Astrocyte (in vitro differentiated cells and primary cell): ENCODE data around the gene SMIM10L2A. TPM values are rescaled to one million over a fixed set of nuclear protein-coding genes. Genes with fewer than 3 reads are reported as not detected.

Experiments
- DNase-seq: peaks from one replicate; pipeline ENCODE4 v3.0.0-alpha.2; 2010; ENCODE audit warnings: low read depth
- FAIRE-seq: peaks from 2 replicates; lab custom pipeline; 2011; peaks lifted over from hg19 to GRCh38; lab: Jason Lieb, UNC
- H2AFZ ChIP-seq: 2 replicates; pipeline ENCODE4 v1.6.0; 2012; ENCODE audit warnings: low read depth, low read length, inconsistent platforms
- H3K27ac ChIP-seq: 2 replicates; pipeline ENCODE4 v1.5.1; 2011; ENCODE audit warnings: low read depth, low read length, inconsistent platforms
- H3K27me3 ChIP-seq: 2 replicates; pipeline ENCODE4 v1.6.0; 2011; ENCODE audit warnings: low read length, inconsistent platforms; ENCODE audit not compliant: insufficient read depth
- H3K36me3 ChIP-seq: 2 replicates; pipeline ENCODE4 v1.5.1; 2011; ENCODE audit warnings: low read length, inconsistent platforms; ENCODE audit not compliant: insufficient read depth
- H3K4me1 ChIP-seq: 2 replicates; pipeline ENCODE4 v1.5.1; 2011; ENCODE audit warnings: low read length, inconsistent platforms; ENCODE audit not compliant: insufficient read depth
- H3K4me2 ChIP-seq: 2 replicates; pipeline ENCODE4 v1.6.0; 2012; ENCODE audit warnings: low read length, inconsistent platforms
- H3K4me3 ChIP-seq: 2 replicates; pipeline ENCODE4 v1.5.1; 2011; ENCODE audit warnings: low read depth, mild to moderate bottlenecking, low read length, inconsistent platforms; ENCODE audit not compliant: insufficient read depth
- H3K79me2 ChIP-seq: 2 replicates; pipeline ENCODE4 v1.6.0; 2012; ENCODE audit warnings: mild to moderate bottlenecking, low read length, inconsistent platforms; ENCODE audit not compliant: insufficient read depth
- H3K9ac ChIP-seq: 2 replicates; pipeline ENCODE4 v1.6.0; 2012; ENCODE audit warnings: mild to moderate bottlenecking, low read length, inconsistent platforms
- H3K9me3 ChIP-seq: 2 replicates; pipeline ENCODE4 v1.5.1; 2012; ENCODE audit warnings: low read depth, mild to moderate bottlenecking, low read length, inconsistent platforms; ENCODE audit not compliant: insufficient read depth
- H4K20me1 ChIP-seq: 2 replicates; pipeline ENCODE4 v1.6.0; 2012; ENCODE audit warnings: low read length, inconsistent platforms; ENCODE audit not compliant: insufficient read depth
- H3K27ac Mint-ChIP-seq: one replicate; pipeline ENCODE4 v1.8.0; 2021; ENCODE audit warnings: mild to moderate bottlenecking, mixed read lengths; ENCODE audit not compliant: unreplicated experiment
- H3K27me3 Mint-ChIP-seq: one replicate; pipeline ENCODE4 v1.8.0; 2021; ENCODE audit warnings: low read depth, mixed read lengths; ENCODE audit not compliant: unreplicated experiment
- H3K36me3 Mint-ChIP-seq: one replicate; pipeline ENCODE4 v1.8.0; 2021; ENCODE audit warnings: low read depth, mixed read lengths; ENCODE audit not compliant: unreplicated experiment
- H3K4me1 Mint-ChIP-seq: one replicate; pipeline ENCODE4 v1.8.0; 2021; ENCODE audit warnings: low read depth, mixed read lengths; ENCODE audit not compliant: unreplicated experiment
- H3K4me3 Mint-ChIP-seq: one replicate; pipeline ENCODE4 v1.8.0; 2021; ENCODE audit warnings: mild to moderate bottlenecking, moderate library complexity, mixed read lengths; ENCODE audit not compliant: unreplicated experiment
- H3K9me3 Mint-ChIP-seq: one replicate; pipeline ENCODE4 v1.8.0; 2021; ENCODE audit warnings: mild to moderate bottlenecking, mixed read lengths; ENCODE audit not compliant: unreplicated experiment
- EZH2 ChIP-seq: IDR thresholded peaks from 2 replicates; pipeline ENCODE4 v1.6.1; 2012; ENCODE audit warnings: mild to moderate bottlenecking, low read length, inconsistent platforms; ENCODE audit not compliant: insufficient read depth
- total RNA-seq: library from RNA; stranded (reverse); gene quantifications from 2 replicates; pipeline ENCODE4 v1.2.1, GENCODE V29; 2021
- TF ChIP-seq, protein P1 (sequence below): IDR thresholded peaks from 2 replicates; pipeline ENCODE4 v1.5.1; 2011; ENCODE audit warnings: low read depth, mild to moderate bottlenecking, inconsistent platforms, low read length, moderate library complexity; ENCODE audit not compliant: insufficient read depth

The SMIM10L2A gene
- total RNA-seq, 1 donor from 2014 or later: 0.18 TPM

DNA sequence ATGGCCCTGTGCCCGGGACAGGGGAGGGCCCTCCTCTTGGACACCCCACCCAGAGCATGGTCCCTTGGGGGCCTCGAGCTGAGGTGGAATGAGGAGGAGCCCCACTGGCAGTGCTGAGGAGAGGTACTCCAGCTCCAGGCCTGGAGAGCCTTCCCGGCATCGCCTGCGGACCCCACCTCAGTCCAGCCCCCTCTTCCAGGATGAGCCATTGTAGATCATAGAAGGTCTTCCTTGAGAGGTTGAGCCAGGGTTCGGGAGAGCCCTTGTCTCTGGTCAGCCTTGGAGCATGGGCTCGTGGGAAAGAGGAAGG lies 16.9 kb downstream of the SMIM10L2A start:
- Mint-ChIP-seq H3K4me1 (no peaks in the 10 kb centered on the region), H3K9me3 (no peaks in the 10 kb centered on the region), H3K27ac (no peak overlapping the region), H3K27me3 (no peaks in the 10 kb centered on the region), H3K36me3 (no peaks in the 10 kb centered on the region), H3K4me3 (no peak overlapping the region)
- Histone ChIP-seq H3K4me3 (no peak overlapping the region), H3K79me2 (no peaks in the 10 kb centered on the region), H3K9me3 (no peaks in the 10 kb centered on the region), H4K20me1 (no peaks in the 10 kb centered on the region), H3K9ac (no peak overlapping the region), H3K27me3 (no peaks in the 10 kb centered on the region), H2AFZ (no peak overlapping the region), H3K4me2 (no peak overlapping the region), H3K4me1 (no peaks in the 10 kb centered on the region), H3K36me3 (no peaks in the 10 kb centered on the region), H3K27ac (no peak overlapping the region)
- TF ChIP-seq, protein P1, sequence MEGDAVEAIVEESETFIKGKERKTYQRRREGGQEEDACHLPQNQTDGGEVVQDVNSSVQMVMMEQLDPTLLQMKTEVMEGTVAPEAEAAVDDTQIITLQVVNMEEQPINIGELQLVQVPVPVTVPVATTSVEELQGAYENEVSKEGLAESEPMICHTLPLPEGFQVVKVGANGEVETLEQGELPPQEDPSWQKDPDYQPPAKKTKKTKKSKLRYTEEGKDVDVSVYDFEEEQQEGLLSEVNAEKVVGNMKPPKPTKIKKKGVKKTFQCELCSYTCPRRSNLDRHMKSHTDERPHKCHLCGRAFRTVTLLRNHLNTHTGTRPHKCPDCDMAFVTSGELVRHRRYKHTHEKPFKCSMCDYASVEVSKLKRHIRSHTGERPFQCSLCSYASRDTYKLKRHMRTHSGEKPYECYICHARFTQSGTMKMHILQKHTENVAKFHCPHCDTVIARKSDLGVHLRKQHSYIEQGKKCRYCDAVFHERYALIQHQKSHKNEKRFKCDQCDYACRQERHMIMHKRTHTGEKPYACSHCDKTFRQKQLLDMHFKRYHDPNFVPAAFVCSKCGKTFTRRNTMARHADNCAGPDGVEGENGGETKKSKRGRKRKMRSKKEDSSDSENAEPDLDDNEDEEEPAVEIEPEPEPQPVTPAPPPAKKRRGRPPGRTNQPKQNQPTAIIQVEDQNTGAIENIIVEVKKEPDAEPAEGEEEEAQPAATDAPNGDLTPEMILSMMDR: no peak
- no peak for TF ChIP-seq EZH2
- DNase-seq: no peak
- no peak for FAIRE-seq

DNA sequence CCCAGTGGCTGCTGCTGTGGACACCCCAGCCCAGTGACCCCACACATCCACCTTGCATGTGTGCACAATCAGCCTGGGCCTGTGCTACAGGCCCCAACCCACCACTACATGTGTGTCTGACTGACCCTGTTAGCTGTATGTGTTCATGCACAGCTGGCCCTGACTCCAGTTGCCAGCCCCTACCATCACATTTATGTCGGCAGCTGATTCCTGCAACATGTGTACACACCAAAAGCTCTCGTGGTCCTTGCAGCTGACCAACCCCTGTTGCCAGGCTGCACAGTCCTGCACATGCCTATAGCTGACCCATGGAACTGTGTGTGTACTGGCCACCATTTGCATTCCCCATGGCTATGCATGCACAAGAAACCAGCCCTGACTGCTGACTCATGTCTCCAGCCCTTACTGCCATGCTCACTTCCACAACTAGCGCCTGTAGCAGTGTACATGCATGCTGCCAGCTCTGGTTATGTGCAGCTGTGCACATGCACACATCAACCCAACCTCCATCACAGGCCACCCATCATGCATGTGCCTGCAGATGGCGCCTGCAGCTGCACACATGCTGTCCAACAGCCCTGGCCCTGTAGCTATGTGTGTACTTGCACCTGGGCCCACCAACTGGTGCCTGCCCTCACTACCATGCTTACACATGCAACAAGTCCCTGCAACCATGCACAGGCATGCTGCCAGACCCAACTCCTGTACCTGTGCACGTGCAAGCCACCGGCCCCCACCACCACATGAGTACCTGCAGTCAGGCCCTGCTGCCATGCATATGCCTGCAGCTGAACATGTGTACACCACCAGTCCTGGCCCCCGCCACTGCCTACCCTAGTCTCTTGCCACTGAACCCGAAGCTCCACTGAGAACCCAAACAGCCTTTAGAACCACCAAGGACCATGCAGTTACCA lies 28.1 kb downstream of the SMIM10L2A start:
- Mint-ChIP-seq H3K27ac (no peak overlapping the region), H3K27me3 (no peaks in the 10 kb centered on the region), H3K9me3 (no peaks in the 10 kb centered on the region), H3K4me1 (no peaks in the 10 kb centered on the region), H3K36me3 (no peaks in the 10 kb centered on the region), H3K4me3 (no peak overlapping the region)
- Histone ChIP-seq H2AFZ (no peak overlapping the region), H3K9ac (no peak overlapping the region), H3K4me2 (no peak overlapping the region), H3K4me1 (no peaks in the 10 kb centered on the region), H3K79me2 (no peaks in the 10 kb centered on the region), H3K27ac (no peak overlapping the region), H3K36me3 (no peaks in the 10 kb centered on the region), H3K27me3 (no peaks in the 10 kb centered on the region), H3K4me3 (no peak overlapping the region), H3K9me3 (no peaks in the 10 kb centered on the region), H4K20me1 (no peaks in the 10 kb centered on the region)
- TF ChIP-seq, protein P1: no peak
- no peak for TF ChIP-seq EZH2
- FAIRE-seq: no peak
- DNase-seq: no peak

DNA sequence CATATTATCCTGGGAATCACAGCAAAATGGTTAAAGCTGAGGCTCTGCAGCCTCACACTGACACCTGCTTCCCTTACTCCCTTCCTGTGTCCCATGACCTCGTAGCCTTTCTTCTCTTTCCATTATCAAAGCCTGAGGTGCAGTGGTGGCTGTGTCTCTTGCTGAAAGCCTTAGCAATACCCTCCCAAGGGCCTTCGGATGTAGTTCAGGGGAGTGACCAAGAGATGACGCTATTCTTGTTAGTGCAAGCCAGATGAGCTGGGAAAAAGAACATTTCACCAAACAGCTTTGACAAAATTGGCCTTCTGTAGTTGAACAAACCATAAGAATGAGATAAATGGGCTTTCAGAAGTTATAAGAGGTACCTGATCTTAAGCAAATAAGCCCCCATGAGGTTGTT lies 31.6 kb downstream of the SMIM10L2A start:
- H2AFZ ChIP-seq: no peak overlapping the region
- no peak overlapping the region for H3K4me2 ChIP-seq
- H3K4me1 Mint-ChIP-seq: no peaks in the 10 kb centered on the region
- H3K36me3 ChIP-seq: no peaks in the 10 kb centered on the region
- H3K4me3 ChIP-seq: no peak overlapping the region
- H3K27me3 ChIP-seq: no peaks in the 10 kb centered on the region
- H3K9ac ChIP-seq: no peak overlapping the region
- DNase-seq: no peak
- H3K36me3 Mint-ChIP-seq: no peaks in the 10 kb centered on the region
- H3K27ac ChIP-seq: no peak overlapping the region
- peaks cover 2% of the 10 kb centered on the region for H3K9me3 Mint-ChIP-seq
- no peak for FAIRE-seq
- no peak overlapping the region for H3K4me3 Mint-ChIP-seq
- no peaks in the 10 kb centered on the region for H3K4me1 ChIP-seq
- no peaks in the 10 kb centered on the region for H4K20me1 ChIP-seq
- no peaks in the 10 kb centered on the region for H3K27me3 Mint-ChIP-seq
- no peak for TF ChIP-seq EZH2
- TF ChIP-seq, protein P1: no peak
- no peaks in the 10 kb centered on the region for H3K79me2 ChIP-seq
- H3K9me3 ChIP-seq: no peaks in the 10 kb centered on the region
- H3K27ac Mint-ChIP-seq: no peak overlapping the region
